CD4-positive, alpha-beta T cell (primary cell): ENCODE measurements around the gene SPOCK1. TPM values are rescaled to one million over a fixed set of nuclear protein-coding genes. Genes with fewer than 3 reads are reported as not detected.

Experiments
- ATAC-seq: fragments of 200-7000 bp; cut with Tn5 transposase; one replicate; pipeline ENCODE4 v1.10.0; 2022; ENCODE audit warnings: mild to moderate bottlenecking; ENCODE audit not compliant: poor library complexity
- CTCF ChIA-PET: fragments of 350-600 bp; sonication (Branson Sonifier 250); formaldehyde crosslinking; loops from one replicate; lab custom pipeline; 2021; ENCODE audit warnings: antibody characterized with exemption, inconsistent platforms; lab: Charles Lee
- POLR2A ChIA-PET: fragments of 350-600 bp; sonication (Branson Sonifier 250); formaldehyde crosslinking; loops from one replicate; lab custom pipeline; 2021; ENCODE audit warnings: antibody characterized with exemption, inconsistent platforms; lab: Charles Lee
- DNase-seq, 14 experiments: peaks; one replicate each; pipeline ENCODE4 v3.0.0-alpha.2; 2013 to 2020; ENCODE audit warnings: mixed read lengths in 2 of 14
- H3K27ac ChIP-seq, 2 donors: one replicate each; pipeline versions ENCODE4 v1.5.1 to v1.7.0; 2013; ENCODE audit warnings: low read length in 2 of 2, low read depth in 1 of 2, mild to moderate bottlenecking in 1 of 2
- H3K27me3 ChIP-seq, 2 experiments: 1 replicate in 1 of 2; 2 replicates in 1 of 2; pipeline versions ENCODE4 v1.6.1 to v1.7.0; 2013; ENCODE audit warnings: low read length in 2 of 2, control low read depth in 1 of 2, mild to moderate bottlenecking in 1 of 2, moderate library complexity in 1 of 2; ENCODE audit not compliant: insufficient read depth in 2 of 2, control insufficient read depth in 1 of 2
- H3K36me3 ChIP-seq: one replicate; pipeline ENCODE4 v1.6.1; 2013; ENCODE audit warnings: low read length, control low read depth; ENCODE audit not compliant: insufficient read depth
- H3K4me1 ChIP-seq: one replicate; pipeline ENCODE4 v1.6.1; 2013; ENCODE audit warnings: low read length, control low read depth; ENCODE audit not compliant: insufficient read depth
- H3K4me3 ChIP-seq: one replicate; pipeline ENCODE4 v1.5.1; 2013; ENCODE audit warnings: mild to moderate bottlenecking, low read length, moderate library complexity
- H3K9me3 ChIP-seq, 2 experiments: 1 replicate in 1 of 2; 2 replicates in 1 of 2; pipeline versions ENCODE4 v1.6.1 to v1.7.0; 2013; ENCODE audit warnings: low read length in 2 of 2, mild to moderate bottlenecking in 2 of 2, control low read depth in 1 of 2, moderate library complexity in 1 of 2; ENCODE audit not compliant: control insufficient read depth in 1 of 2, insufficient read depth in 1 of 2
- H3K27ac Mint-ChIP-seq: one replicate; pipeline ENCODE4 v1.8.0; 2020; ENCODE audit warnings: mixed read lengths
- H3K27me3 Mint-ChIP-seq: one replicate; pipeline ENCODE4 v1.8.0; 2021; ENCODE audit warnings: mixed read lengths
- H3K36me3 Mint-ChIP-seq: one replicate; pipeline ENCODE4 v1.8.0; 2021; ENCODE audit warnings: low read depth, mixed read lengths
- H3K4me1 Mint-ChIP-seq: one replicate; pipeline ENCODE4 v1.8.0; 2021; ENCODE audit warnings: low read depth, mixed read lengths
- H3K4me3 Mint-ChIP-seq: one replicate; pipeline ENCODE4 v1.8.0; 2020; ENCODE audit warnings: mild to moderate bottlenecking, mixed read lengths
- H3K9me3 Mint-ChIP-seq: one replicate; pipeline ENCODE4 v1.8.0; 2020; ENCODE audit warnings: mixed read lengths
- CTCF ChIP-seq: fragments of 200-600 bp; IDR thresholded peaks from one replicate; pipeline ENCODE4 v1.8.0; 2022; ENCODE audit warnings: antibody characterized with exemption, mild to moderate bottlenecking
- intact Hi-C, 2 experiments: fragments of 100-400 bp; cut with DNase I in 1 of 2; cut with micrococcal nuclease in 1 of 2; formaldehyde crosslinking; loops; one replicate each; pipeline versions ENCODE4 v1.15.1 to v1.9.0; 2023 to 2025; cut with DNase I, micrococcal nuclease
- total RNA-seq, 174 experiments: library from RNA in 2 of 174; stranded (reverse) in 2 of 174; gene quantifications; one replicate each; pipeline ENCODE4 v1.2.3 and lab custom pipeline; 2021 to 2026

SPOCK1 gene
- total RNA-seq, 2 experiments from 2014 or later = not detected

GRCh38 chr5:137375741-137376526, 123.2 kb downstream of the SPOCK1 start:
- no peak overlapping the region for H3K4me3 Mint-ChIP-seq
- H3K9me3 Mint-ChIP-seq = peaks cover 5% of the 10 kb centered on the region
- no peaks in the 10 kb centered on the region for H3K27me3 Mint-ChIP-seq
- H3K36me3 ChIP-seq = no peaks in the 10 kb centered on the region
- no peaks in the 10 kb centered on the region for H3K36me3 Mint-ChIP-seq
- ChIA-PET POLR2A (no interaction called here), CTCF (no interaction called here)
- no peak for TF ChIP-seq CTCF
- no peak for DNase-seq
- no peak for ATAC-seq
- intact Hi-C loops = no loop called here
- H3K27me3 ChIP-seq = peaks cover 0 to 6% of the 10 kb centered on the region in 2 experiments
- H3K4me1 Mint-ChIP-seq = no peaks in the 10 kb centered on the region
- H3K27ac ChIP-seq = no peak overlapping the region
- H3K4me1 ChIP-seq = no peaks in the 10 kb centered on the region
- H3K27ac Mint-ChIP-seq = no peak overlapping the region
- no peak overlapping the region for H3K4me3 ChIP-seq
- H3K9me3 ChIP-seq = peaks cover 0 to 7% of the 10 kb centered on the region in 2 experiments

- Mint-ChIP-seq H3K27me3 (no peaks in the 10 kb centered on the region), H3K4me3 (no peak overlapping the region), H3K4me1 (no peaks in the 10 kb centered on the region), H3K9me3 (no peaks in the 10 kb centered on the region), H3K36me3 (no peaks in the 10 kb centered on the region), H3K27ac (no peak overlapping the region)
- H3K4me3 ChIP-seq = no peak overlapping the region
- POLR2A ChIA-PET = no interaction called here
- peaks cover 0 to 7% of the 10 kb centered on the region in 2 experiments for H3K9me3 ChIP-seq
- no peak for ATAC-seq
- H3K27me3 ChIP-seq = peaks cover 0 to 6% of the 10 kb centered on the region in 2 experiments
- H3K4me1 ChIP-seq = no peaks in the 10 kb centered on the region
- intact Hi-C loops = no loop called here
- H3K27ac ChIP-seq = no peak overlapping the region
- H3K36me3 ChIP-seq = no peaks in the 10 kb centered on the region
- TF ChIP-seq CTCF = no peak
- CTCF ChIA-PET = no interaction called here
- no peak for DNase-seq
Observed at GRCh38 chr5:137374110-137374714, 124.9 kb downstream of the SPOCK1 start.

GRCh38 chr5:137372773-137373160, 126.4 kb downstream of the SPOCK1 start:
- ChIA-PET POLR2A (no interaction called here), CTCF (no interaction called here)
- ATAC-seq (no peak), DNase-seq (no peak)
- Mint-ChIP-seq H3K9me3 (no peaks in the 10 kb centered on the region), H3K27ac (no peak overlapping the region), H3K4me1 (no peaks in the 10 kb centered on the region), H3K4me3 (no peak overlapping the region), H3K27me3 (no peaks in the 10 kb centered on the region), H3K36me3 (no peaks in the 10 kb centered on the region)
- H3K27me3 ChIP-seq = peaks cover 0 to 6% of the 10 kb centered on the region in 2 experiments
- H3K9me3 ChIP-seq = peaks cover 0 to 8% of the 10 kb centered on the region in 2 experiments
- intact Hi-C loops = no loop called here
- H3K36me3 ChIP-seq = no peaks in the 10 kb centered on the region
- H3K27ac ChIP-seq = no peak overlapping the region
- no peak overlapping the region for H3K4me3 ChIP-seq
- H3K4me1 ChIP-seq = no peaks in the 10 kb centered on the region
- no peak for TF ChIP-seq CTCF
